Measurements from ENCODE around the gene HSD11B2.

DNA sequence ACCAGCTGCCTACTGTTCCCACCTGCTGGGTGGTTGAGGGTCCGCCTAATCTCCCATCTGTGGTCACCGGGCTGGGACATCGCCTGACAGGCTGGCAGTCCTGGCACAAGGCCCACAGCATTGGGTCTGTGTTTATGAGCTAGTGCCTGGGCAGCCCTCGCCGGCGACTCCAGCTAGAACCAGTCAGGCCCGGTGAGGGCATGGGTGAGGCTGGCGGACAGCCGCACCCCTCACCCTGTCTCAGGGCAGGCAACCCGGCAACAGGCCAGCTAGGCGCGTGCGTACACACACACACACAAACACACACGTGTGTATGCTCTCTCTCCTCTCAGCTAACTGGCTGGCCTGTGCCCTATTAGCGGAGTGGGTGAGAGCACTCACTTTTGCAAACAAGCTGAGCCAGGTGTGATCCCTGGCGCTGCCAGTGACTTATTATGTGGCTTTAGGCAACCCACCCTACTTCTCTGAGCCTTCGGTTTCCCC is 10.4 kb downstream of the HSD11B2 start:
- TF ChIP-seq, protein P1, sequence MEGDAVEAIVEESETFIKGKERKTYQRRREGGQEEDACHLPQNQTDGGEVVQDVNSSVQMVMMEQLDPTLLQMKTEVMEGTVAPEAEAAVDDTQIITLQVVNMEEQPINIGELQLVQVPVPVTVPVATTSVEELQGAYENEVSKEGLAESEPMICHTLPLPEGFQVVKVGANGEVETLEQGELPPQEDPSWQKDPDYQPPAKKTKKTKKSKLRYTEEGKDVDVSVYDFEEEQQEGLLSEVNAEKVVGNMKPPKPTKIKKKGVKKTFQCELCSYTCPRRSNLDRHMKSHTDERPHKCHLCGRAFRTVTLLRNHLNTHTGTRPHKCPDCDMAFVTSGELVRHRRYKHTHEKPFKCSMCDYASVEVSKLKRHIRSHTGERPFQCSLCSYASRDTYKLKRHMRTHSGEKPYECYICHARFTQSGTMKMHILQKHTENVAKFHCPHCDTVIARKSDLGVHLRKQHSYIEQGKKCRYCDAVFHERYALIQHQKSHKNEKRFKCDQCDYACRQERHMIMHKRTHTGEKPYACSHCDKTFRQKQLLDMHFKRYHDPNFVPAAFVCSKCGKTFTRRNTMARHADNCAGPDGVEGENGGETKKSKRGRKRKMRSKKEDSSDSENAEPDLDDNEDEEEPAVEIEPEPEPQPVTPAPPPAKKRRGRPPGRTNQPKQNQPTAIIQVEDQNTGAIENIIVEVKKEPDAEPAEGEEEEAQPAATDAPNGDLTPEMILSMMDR (conservative IDR thresholded peaks at IDR 0.05), result no peak
- no peak for TF ChIP-seq ZFX (IDR thresholded peaks at IDR 0.05)
